ENCODE results near the gene FAM135A. TPM values are rescaled to one million over a fixed set of nuclear protein-coding genes. Genes with fewer than 3 reads are reported as not detected.

Gene FAM135A
- total RNA-seq, 1 donor from 2014 or later = 9.9 TPM

GRCh38 chr6:70381417-70381782 lies 31.9 kb upstream of the FAM135A start:
- H3K27me3 Mint-ChIP-seq (ENCODE audit: insufficient read depth) = peaks cover 7% of the 10 kb centered on the region
- H3K4me1 Mint-ChIP-seq (ENCODE audit: low read depth) = no peaks in the 10 kb centered on the region
- no peak overlapping the region for H3K4me3 Mint-ChIP-seq
- no peaks in the 10 kb centered on the region for H3K9me3 Mint-ChIP-seq
- DNase-seq (ENCODE audit: low spot score) = no peak
- intact Hi-C loops (cut with micrococcal nuclease) = no loop called here
- no peak overlapping the region for H3K27ac Mint-ChIP-seq
- no peaks in the 10 kb centered on the region for H3K36me3 Mint-ChIP-seq (ENCODE audit: low read depth)

- intact Hi-C loops (cut with micrococcal nuclease) = no loop called here
- no peak overlapping the region for H3K4me3 Mint-ChIP-seq
These were observed 27.4 kb upstream of the FAM135A start for GRCh38 chr6:70385901-70386300.

GRCh38 chr6:70388814-70389213 lies 24.5 kb upstream of the FAM135A start:
- no peaks in the 10 kb centered on the region for H3K4me1 Mint-ChIP-seq (ENCODE audit: low read depth)
- no peak for DNase-seq (ENCODE audit: low spot score)
- peaks cover 18% of the 10 kb centered on the region for H3K27me3 Mint-ChIP-seq (ENCODE audit: insufficient read depth)
- no peaks in the 10 kb centered on the region for H3K36me3 Mint-ChIP-seq (ENCODE audit: low read depth)
- intact Hi-C loops (cut with micrococcal nuclease) = no loop called here
- H3K4me3 Mint-ChIP-seq = no peak overlapping the region
- H3K9me3 Mint-ChIP-seq = no peaks in the 10 kb centered on the region
- no peak overlapping the region for H3K27ac Mint-ChIP-seq

More at GRCh38 chr6:70385901-70386300, 27.4 kb upstream of the FAM135A start:
- Mint-ChIP-seq H3K27ac (no peak overlapping the region), H3K4me1 (ENCODE audit: low read depth) (no peaks in the 10 kb centered on the region), H3K9me3 (no peaks in the 10 kb centered on the region), H3K36me3 (ENCODE audit: low read depth) (no peaks in the 10 kb centered on the region), H3K27me3 (ENCODE audit: insufficient read depth) (peaks cover 9% of the 10 kb centered on the region)
- no peak for DNase-seq (ENCODE audit: low spot score)

- no peak for DNase-seq (ENCODE audit: low spot score)
- no peak overlapping the region for H3K4me3 Mint-ChIP-seq
- H3K27me3 Mint-ChIP-seq (ENCODE audit: insufficient read depth) = peaks cover 16% of the 10 kb centered on the region
- H3K36me3 Mint-ChIP-seq (ENCODE audit: low read depth) = no peaks in the 10 kb centered on the region
- H3K27ac Mint-ChIP-seq = no peak overlapping the region
- intact Hi-C loops (cut with micrococcal nuclease) = no loop called here
- H3K4me1 Mint-ChIP-seq (ENCODE audit: low read depth) = no peaks in the 10 kb centered on the region
- H3K9me3 Mint-ChIP-seq = no peaks in the 10 kb centered on the region
These were observed 24.0 kb upstream of the FAM135A start for GRCh38 chr6:70389261-70389660.

GRCh38 chr6:70390067-70390466 lies 23.2 kb upstream of the FAM135A start:
- Mint-ChIP-seq H3K27me3 (ENCODE audit: insufficient read depth) (peaks cover 16% of the 10 kb centered on the region), H3K4me1 (ENCODE audit: low read depth) (no peaks in the 10 kb centered on the region), H3K36me3 (ENCODE audit: low read depth) (no peaks in the 10 kb centered on the region), H3K4me3 (no peak overlapping the region), H3K9me3 (no peaks in the 10 kb centered on the region), H3K27ac (no peak overlapping the region)
- no peak for DNase-seq (ENCODE audit: low spot score)
- intact Hi-C loops (cut with micrococcal nuclease) = no loop called here

GRCh38 chr6:70391492-70391891 lies 21.8 kb upstream of the FAM135A start:
- Mint-ChIP-seq H3K27me3 (ENCODE audit: insufficient read depth) (peaks cover 21% of the 10 kb centered on the region), H3K36me3 (ENCODE audit: low read depth) (no peaks in the 10 kb centered on the region), H3K9me3 (no peaks in the 10 kb centered on the region), H3K27ac (no peak overlapping the region), H3K4me3 (no peak overlapping the region), H3K4me1 (ENCODE audit: low read depth) (no peaks in the 10 kb centered on the region)
- DNase-seq (ENCODE audit: low spot score) = no peak
- intact Hi-C loops (cut with micrococcal nuclease) = no loop called here

GRCh38 chr6:70394518-70395300 lies 18.6 kb upstream of the FAM135A start:
- Mint-ChIP-seq H3K27ac (no peak overlapping the region), H3K4me3 (no peak overlapping the region), H3K36me3 (ENCODE audit: low read depth) (no peaks in the 10 kb centered on the region), H3K4me1 (ENCODE audit: low read depth) (no peaks in the 10 kb centered on the region), H3K27me3 (ENCODE audit: insufficient read depth) (peaks cover 24% of the 10 kb centered on the region), H3K9me3 (no peaks in the 10 kb centered on the region)
- intact Hi-C loops (cut with micrococcal nuclease) = no loop called here
- DNase-seq (ENCODE audit: low spot score) = no peak

GRCh38 chr6:70395301-70395672 lies 18.0 kb upstream of the FAM135A start:
- intact Hi-C loops (cut with micrococcal nuclease) = no loop called here
- no peaks in the 10 kb centered on the region for H3K36me3 Mint-ChIP-seq (ENCODE audit: low read depth)

GRCh38 chr6:70396163-70396562 lies 17.1 kb upstream of the FAM135A start:
- intact Hi-C loops (cut with micrococcal nuclease) = no loop called here
- DNase-seq (ENCODE audit: low spot score) = no peak
- Mint-ChIP-seq H3K4me3 (no peak overlapping the region), H3K9me3 (no peaks in the 10 kb centered on the region), H3K27me3 (ENCODE audit: insufficient read depth) (peaks cover 31% of the 10 kb centered on the region), H3K36me3 (ENCODE audit: low read depth) (no peaks in the 10 kb centered on the region), H3K4me1 (ENCODE audit: low read depth) (no peaks in the 10 kb centered on the region), H3K27ac (no peak overlapping the region)

More at GRCh38 chr6:70395301-70395672, 18.0 kb upstream of the FAM135A start:
- Mint-ChIP-seq H3K4me1 (ENCODE audit: low read depth) (no peaks in the 10 kb centered on the region), H3K9me3 (no peaks in the 10 kb centered on the region), H3K27ac (no peak overlapping the region), H3K27me3 (ENCODE audit: insufficient read depth) (peaks cover 27% of the 10 kb centered on the region), H3K4me3 (no peak overlapping the region)
- DNase-seq (ENCODE audit: low spot score) = no peak

GRCh38 chr6:70396796-70397729 lies 16.2 kb upstream of the FAM135A start:
- Mint-ChIP-seq H3K4me3 (no peak overlapping the region), H3K4me1 (ENCODE audit: low read depth) (no peaks in the 10 kb centered on the region), H3K27ac (no peak overlapping the region), H3K27me3 (ENCODE audit: insufficient read depth) (peaks cover 32% of the 10 kb centered on the region), H3K9me3 (no peaks in the 10 kb centered on the region), H3K36me3 (ENCODE audit: low read depth) (no peaks in the 10 kb centered on the region)
- intact Hi-C loops (cut with micrococcal nuclease) = no loop called here
- DNase-seq (ENCODE audit: low spot score) = no peak

- intact Hi-C loops (cut with micrococcal nuclease) = no loop called here
- DNase-seq (ENCODE audit: low spot score) = no peak
- Mint-ChIP-seq H3K4me1 (ENCODE audit: low read depth) (no peaks in the 10 kb centered on the region), H3K9me3 (no peaks in the 10 kb centered on the region), H3K27ac (no peak overlapping the region), H3K36me3 (ENCODE audit: low read depth) (no peaks in the 10 kb centered on the region), H3K27me3 (ENCODE audit: insufficient read depth) (peaks cover 27% of the 10 kb centered on the region), H3K4me3 (no peak overlapping the region)
These were observed 14.3 kb upstream of the FAM135A start for GRCh38 chr6:70398783-70399728.

GRCh38 chr6:70404658-70405057 lies 8.7 kb upstream of the FAM135A start:
- H3K27ac Mint-ChIP-seq = no peak overlapping the region
- no peaks in the 10 kb centered on the region for H3K36me3 Mint-ChIP-seq (ENCODE audit: low read depth)
- peaks cover 28% of the 10 kb centered on the region for H3K27me3 Mint-ChIP-seq (ENCODE audit: insufficient read depth)
- intact Hi-C loops (cut with micrococcal nuclease) = no loop called here
- H3K9me3 Mint-ChIP-seq = no peaks in the 10 kb centered on the region
- DNase-seq (ENCODE audit: low spot score) = no peak
- H3K4me1 Mint-ChIP-seq (ENCODE audit: low read depth) = no peaks in the 10 kb centered on the region
- H3K4me3 Mint-ChIP-seq = no peak overlapping the region
